Cardiac septum (tissue), 1 donor: ENCODE data around the gene UBR1. TPM values are rescaled to one million over a fixed set of nuclear protein-coding genes. Genes with fewer than 3 reads are reported as not detected.
"Not testable (repeated sequence)": the region's sequence is repeated elsewhere in the genome, so short reads cannot be mapped to it uniquely, and the experiment has no call there.

ENCODE experiments used
- DNase-seq: peaks from one replicate; pipeline ENCODE4 v3.0.0-alpha.2; 2020; ENCODE audit warnings: low spot score
- intact Hi-C: fragments of 100-400 bp; cut with DNase I; formaldehyde crosslinking; loops from one replicate; pipeline ENCODE4 v1.14.0; 2022
- total RNA-seq: library from RNA; stranded (reverse); fragmentation: NEBNext Ultra II Directional; extraction: Animal tissue kit (Norgen Biotek cat#: 25700); gene quantifications from one replicate; pipeline ENCODE4 v1.2.1, GENCODE V29; 2021
- donor health status: DM: no; HTN: no; CAD: no.

UBR1 gene
- total RNA-seq, 1 donor from 2014 or later = 34.6 TPM

- intact Hi-C loops = no loop called here
- DNase-seq = no peak
Observed at GRCh38 chr15:42996871-42997270, 109.0 kb downstream of the UBR1 start.

- DNase-seq = no peak
- intact Hi-C loops = no loop called here
Observed at GRCh38 chr15:42994546-42994945, 111.3 kb downstream of the UBR1 start.

- intact Hi-C loops = no loop called here
- DNase-seq = no peak
Observed at GRCh38 chr15:42992626-42993025, 113.2 kb downstream of the UBR1 start.

GRCh38 chr15:42986693-42987342 lies 119.0 kb downstream of the UBR1 start:
- no peak for DNase-seq
- intact Hi-C loops = no loop called here

GRCh38 chr15:42984493-42985034 lies 121.3 kb downstream of the UBR1 start:
- intact Hi-C loops = no loop called here
- DNase-seq = no peak

- DNase-seq, intact Hi-C loops: not testable (repeated sequence)
Observed at GRCh38 chr15:42979113-42979512, 126.7 kb downstream of the UBR1 start.

- DNase-seq = no peak
- intact Hi-C loops = no loop called here
Observed at GRCh38 chr15:42974202-42974862, 131.5 kb downstream of the UBR1 start.

- intact Hi-C loops = no loop called here
- no peak for DNase-seq
Observed at GRCh38 chr15:42973114-42973513, 132.7 kb downstream of the UBR1 start.

- intact Hi-C loops = no loop called here
- DNase-seq = no peak
Observed at GRCh38 chr15:42971830-42972229, 134.0 kb downstream of the UBR1 start.

GRCh38 chr15:42964476-42964875 lies 141.4 kb downstream of the UBR1 start:
- no peak for DNase-seq
- intact Hi-C loops = no loop called here

- no peak for DNase-seq
- intact Hi-C loops = no loop called here
Observed at GRCh38 chr15:42955518-42955917, 150.3 kb downstream of the UBR1 start.

- intact Hi-C loops = no loop called here
- no peak for DNase-seq
Observed at GRCh38 chr15:42954291-42954690, 151.5 kb downstream of the UBR1 start.

- DNase-seq, intact Hi-C loops: not testable (repeated sequence)
Observed at GRCh38 chr15:42948898-42949297, 156.9 kb downstream of the UBR1 start.

- intact Hi-C loops = no loop called here
- no peak for DNase-seq
Observed at GRCh38 chr15:42940527-42940926, 165.3 kb downstream of the UBR1 start.

GRCh38 chr15:42939841-42940240 lies 166.0 kb downstream of the UBR1 start:
- no peak for DNase-seq
- intact Hi-C loops = no loop called here

GRCh38 chr15:42937143-42937542 lies 168.7 kb downstream of the UBR1 start:
- no peak for DNase-seq
- intact Hi-C loops = no loop called here

- intact Hi-C loops = no loop called here
- no peak for DNase-seq
Observed at GRCh38 chr15:42933886-42934667, 171.8 kb downstream of the UBR1 start.

- DNase-seq = no peak
- intact Hi-C loops = no loop called here
Observed at GRCh38 chr15:42932833-42933515, 172.9 kb downstream of the UBR1 start.

- no peak for DNase-seq
- intact Hi-C loops = no loop called here
Observed at GRCh38 chr15:42931702-42932486, 173.9 kb downstream of the UBR1 start.
